GM10266 (cell line): ENCODE measurements around the gene ADCK2.
"Not testable (repeated sequence)": the region's sequence is repeated elsewhere in the genome, so short reads cannot be mapped to it uniquely, and the experiment has no call there.

ENCODE experiments used
- DNase-seq: peaks from one replicate; pipeline ENCODE4 v3.0.0; 2012; ENCODE audit errors: extremely low spot score
- CTCF ChIP-seq: IDR thresholded peaks from 2 replicates; pipeline ENCODE4 v1.5.1; 2012; ENCODE audit warnings: mild to moderate bottlenecking, low read depth; ENCODE audit not compliant: control insufficient read depth, insufficient read depth; ENCODE audit errors: missing control alignments

The ADCK2 gene

GRCh38 chr7:140640727-140641523 is 31.8 kb upstream of the ADCK2 start, which contains the start of gene DENND2A:
Gene DENND2A (minus strand): TSS chr7:140640813. CDS start chr7:140602397, 38,416 bp downstream.
- DNase-seq: peak; percentile 53
- no peak for TF ChIP-seq CTCF

- TF ChIP-seq CTCF: no peak
- DNase-seq: no peak
These were observed 31.1 kb upstream of the ADCK2 start for GRCh38 chr7:140641524-140642195.

- TF ChIP-seq CTCF: no peak
- DNase-seq: no peak
These were observed 29.3 kb upstream of the ADCK2 start for GRCh38 chr7:140643416-140643815.

GRCh38 chr7:140644761-140645160 is 28.0 kb upstream of the ADCK2 start:
- DNase-seq: not testable (repeated sequence)

- peak; percentile 24 for TF ChIP-seq CTCF
- no peak for DNase-seq
These were observed 27.4 kb upstream of the ADCK2 start for GRCh38 chr7:140645166-140645900.

GRCh38 chr7:140646931-140647647 is 25.7 kb upstream of the ADCK2 start:
- peak; percentile 56 for DNase-seq
- TF ChIP-seq CTCF: peak; percentile 62

- no peak for DNase-seq
- no peak for TF ChIP-seq CTCF
These were observed 23.1 kb upstream of the ADCK2 start for GRCh38 chr7:140649556-140650205.
